GM12874 (cell line): ENCODE results near the gene CDH8.

Experiments used
- TF ChIP-seq, protein P1 (sequence below): IDR thresholded peaks from 2 replicates; pipeline ENCODE4 v1.5.1; 2011; ENCODE audit warnings: low read depth, mild to moderate bottlenecking, control low read depth, low read length, moderate library complexity; ENCODE audit not compliant: insufficient read depth

Gene CDH8

DNA sequence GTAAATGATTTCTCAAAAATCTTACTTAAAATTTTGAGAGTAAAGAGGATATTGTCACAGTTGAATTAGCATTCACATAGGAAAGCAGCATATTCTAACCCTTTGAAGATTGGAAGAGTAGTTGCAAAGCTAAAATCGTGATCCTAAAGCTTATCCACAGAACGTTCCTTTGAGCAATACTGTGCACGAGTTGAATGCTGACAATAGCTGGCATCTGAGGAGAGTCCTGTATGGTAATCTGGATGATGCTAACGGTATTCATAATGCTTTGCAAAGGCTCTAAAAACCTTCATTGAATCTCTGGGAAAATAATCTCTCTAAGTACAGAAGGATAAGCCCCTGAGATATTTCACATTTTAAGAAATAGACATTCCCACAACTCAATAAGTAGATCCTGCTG, 354.6 kb downstream of the CDH8 start:
- TF ChIP-seq, protein P1, sequence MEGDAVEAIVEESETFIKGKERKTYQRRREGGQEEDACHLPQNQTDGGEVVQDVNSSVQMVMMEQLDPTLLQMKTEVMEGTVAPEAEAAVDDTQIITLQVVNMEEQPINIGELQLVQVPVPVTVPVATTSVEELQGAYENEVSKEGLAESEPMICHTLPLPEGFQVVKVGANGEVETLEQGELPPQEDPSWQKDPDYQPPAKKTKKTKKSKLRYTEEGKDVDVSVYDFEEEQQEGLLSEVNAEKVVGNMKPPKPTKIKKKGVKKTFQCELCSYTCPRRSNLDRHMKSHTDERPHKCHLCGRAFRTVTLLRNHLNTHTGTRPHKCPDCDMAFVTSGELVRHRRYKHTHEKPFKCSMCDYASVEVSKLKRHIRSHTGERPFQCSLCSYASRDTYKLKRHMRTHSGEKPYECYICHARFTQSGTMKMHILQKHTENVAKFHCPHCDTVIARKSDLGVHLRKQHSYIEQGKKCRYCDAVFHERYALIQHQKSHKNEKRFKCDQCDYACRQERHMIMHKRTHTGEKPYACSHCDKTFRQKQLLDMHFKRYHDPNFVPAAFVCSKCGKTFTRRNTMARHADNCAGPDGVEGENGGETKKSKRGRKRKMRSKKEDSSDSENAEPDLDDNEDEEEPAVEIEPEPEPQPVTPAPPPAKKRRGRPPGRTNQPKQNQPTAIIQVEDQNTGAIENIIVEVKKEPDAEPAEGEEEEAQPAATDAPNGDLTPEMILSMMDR, result no peak

DNA sequence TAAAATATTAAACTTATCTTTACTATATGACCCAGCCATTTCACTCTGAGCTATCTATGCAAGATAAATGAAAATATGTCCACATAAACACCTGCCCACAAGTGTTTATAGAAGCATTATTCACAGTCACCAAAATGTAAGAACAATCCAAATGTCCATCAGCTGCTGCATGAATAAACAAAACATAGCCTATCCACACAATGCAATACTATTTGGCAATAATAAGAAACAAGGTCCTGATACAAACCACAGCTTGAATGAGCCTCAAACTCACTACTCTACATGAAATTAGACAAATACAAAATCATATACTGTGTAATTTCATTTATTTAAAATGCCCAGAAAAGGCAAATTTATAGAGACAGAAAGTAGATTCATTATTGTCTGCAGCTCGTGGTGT, 355.1 kb downstream of the CDH8 start:
- TF ChIP-seq, protein P1, result no peak

DNA sequence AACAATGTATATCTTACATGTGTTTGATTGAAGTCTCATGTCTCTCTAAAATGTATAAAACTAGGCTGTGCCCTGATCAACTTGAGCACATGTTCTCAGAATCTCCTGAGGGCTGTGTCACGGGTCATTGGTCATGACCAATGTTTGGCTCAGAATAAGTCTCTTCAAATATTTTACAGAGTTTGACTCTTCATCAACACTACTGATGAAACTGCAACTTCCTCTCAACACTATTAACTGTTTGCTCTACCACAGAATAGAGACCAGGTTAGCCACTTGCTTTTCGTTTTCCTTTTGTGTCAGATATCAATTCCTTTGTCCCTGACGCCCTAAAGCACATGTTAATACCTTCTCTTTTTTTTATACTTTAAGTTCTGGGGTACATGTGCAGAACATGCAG, 358.1 kb downstream of the CDH8 start:
- TF ChIP-seq, protein P1, result no peak

DNA sequence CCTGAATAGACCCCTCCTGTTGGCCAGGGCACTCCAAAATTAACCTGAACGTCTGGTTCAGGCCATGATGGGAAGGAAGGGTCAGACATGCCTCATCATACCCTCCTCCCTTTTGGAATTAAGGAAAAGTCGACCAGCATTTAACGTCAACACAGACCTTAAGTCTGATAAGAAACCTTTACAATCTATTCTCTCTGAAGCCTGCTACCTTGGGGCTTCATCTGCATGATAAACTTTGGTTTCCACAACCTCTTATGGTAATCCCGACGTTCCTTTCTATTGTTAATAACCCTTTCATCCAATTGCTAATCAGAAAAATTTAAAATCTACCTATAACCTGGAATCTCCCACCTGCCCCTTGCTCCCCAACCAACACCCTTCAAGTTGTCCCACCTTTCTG, 358.5 kb downstream of the CDH8 start:
- TF ChIP-seq, protein P1, result no peak

DNA sequence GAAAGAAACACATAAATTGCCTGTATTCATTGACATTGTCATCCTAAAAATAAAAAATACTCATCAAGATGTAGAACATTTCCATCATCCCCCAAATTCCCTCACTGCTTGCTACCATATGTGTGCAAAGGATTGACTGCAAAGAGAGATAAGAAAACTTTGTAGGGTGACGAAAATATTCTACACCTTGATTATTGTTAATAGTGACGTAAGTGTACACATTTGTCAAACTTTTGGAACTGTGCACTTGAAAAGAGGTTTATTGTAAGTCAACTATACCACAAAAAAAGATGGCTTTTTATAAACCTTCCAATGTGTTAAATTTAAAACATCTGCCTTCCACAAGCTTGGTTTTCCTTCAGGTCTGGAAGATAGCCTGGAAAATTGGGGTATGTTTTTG, 359.5 kb downstream of the CDH8 start:
- TF ChIP-seq, protein P1, result no peak

DNA sequence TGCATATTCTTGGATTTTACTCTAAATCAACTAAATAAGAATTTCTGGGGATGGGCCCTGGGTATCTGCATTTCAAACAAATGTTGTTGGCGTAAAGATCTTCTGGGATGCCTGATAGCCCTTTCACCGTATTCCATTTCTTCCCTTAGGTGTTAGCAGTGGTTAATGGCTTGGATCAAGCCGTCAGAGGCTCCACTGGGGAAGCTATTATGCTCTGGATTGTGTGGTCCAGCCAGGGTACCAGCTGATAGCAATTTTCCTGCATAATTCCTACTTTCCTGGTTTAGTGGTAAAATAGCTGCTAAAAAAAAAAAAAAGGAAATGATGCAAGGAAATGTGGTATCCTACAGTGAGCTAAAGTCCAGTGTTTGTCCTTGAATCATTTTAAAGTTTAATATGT, 365.1 kb downstream of the CDH8 start:
- TF ChIP-seq, protein P1, result no peak

DNA sequence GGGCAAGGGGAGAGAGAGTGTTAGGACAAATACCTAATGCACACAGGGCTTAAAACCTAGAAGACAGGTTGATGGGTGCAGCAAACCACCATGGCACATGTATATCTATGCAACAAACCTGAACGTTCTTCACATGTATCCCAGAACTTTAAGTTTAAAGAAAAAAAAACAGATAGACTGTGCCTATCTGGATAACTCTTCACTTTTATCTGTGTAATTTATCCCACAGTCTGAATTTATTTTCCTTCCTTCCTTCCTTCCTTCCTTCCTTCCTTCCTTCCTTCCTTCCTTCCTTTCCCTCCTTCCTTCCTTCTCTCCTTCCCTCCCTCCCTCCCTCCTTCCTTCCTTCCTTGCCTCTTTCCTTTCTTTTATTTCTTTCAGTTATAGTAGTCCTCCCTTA, 370.7 kb downstream of the CDH8 start:
- TF ChIP-seq, protein P1, result no peak

DNA sequence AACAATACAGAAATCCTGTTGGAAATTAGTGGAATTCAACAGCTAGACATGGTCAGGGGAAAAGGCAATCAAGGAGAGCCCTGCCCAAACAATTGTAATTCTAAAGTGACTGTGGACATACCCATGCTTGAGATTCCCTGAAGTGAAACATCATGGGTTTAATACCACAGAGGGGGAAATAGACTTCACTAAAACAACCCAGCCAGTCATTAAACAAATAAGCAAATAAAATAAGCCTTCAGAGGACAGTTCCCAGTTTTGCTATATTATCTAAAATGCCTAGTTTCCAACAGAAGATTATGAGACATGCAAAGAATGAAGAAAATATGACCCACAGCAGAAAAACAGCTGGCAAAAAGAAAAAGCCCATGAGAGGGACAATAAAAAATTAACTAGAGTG, 376.3 kb downstream of the CDH8 start:
- TF ChIP-seq, protein P1, result no peak
